ENCODE results near the gene MEIKIN.
"Not testable (repeated sequence)": the region's sequence is repeated elsewhere in the genome, so short reads cannot be mapped to it uniquely, and the experiment has no call there.

The MEIKIN gene

DNA sequence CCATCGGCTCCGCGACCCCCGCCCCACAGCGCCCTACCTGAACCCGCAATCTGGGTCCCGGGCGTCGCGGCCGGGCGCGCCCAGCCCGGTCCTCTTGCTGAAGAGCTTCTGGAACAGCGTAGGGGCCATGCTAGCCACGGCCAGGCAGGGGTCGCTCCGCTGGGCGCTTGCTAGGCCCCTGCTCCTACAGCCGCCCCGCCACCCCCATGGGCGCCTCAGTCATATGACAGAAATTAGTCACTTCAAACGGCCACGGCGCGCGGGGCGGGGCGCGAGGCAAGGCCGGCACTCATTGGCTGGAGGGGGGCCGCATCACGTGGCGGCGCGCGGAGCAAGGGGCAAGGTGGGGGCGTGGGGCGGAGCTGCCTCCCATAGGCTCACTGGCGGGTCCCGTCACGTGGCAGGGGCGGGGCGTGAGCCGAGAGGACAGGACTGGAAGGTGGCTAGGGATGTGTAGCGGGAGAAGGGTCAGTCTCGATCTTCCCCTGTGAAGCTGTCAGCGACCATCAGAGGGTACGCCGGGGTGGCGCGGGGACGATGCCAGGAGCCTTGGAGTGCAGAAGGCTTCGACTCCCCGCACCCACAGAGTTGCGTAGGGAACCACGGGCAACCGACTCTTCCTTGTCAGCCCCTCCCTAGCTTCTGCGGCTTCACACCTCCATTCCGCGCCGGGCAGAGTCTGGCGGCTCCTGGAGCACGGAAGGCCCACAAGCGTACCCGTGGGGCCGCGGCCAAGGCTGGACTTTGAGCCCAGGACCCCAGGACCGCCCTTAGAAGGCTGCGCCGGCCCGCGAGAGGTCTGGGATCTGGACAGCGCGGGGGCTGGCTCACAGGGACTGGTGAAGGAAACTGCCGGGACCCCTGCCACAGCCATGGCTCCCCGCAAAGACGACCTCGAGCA is 148.4 kb downstream of the MEIKIN start, which contains the start of gene FNIP1:
Gene FNIP1 (minus strand): TSS at position 225 of the 901 bp plus-strand sequence. CDS start 96 bp downstream, at position 129.
- DNase-seq: peak; percentile 98

GRCh38 chr5:131795879-131796792 is 149.3 kb downstream of the MEIKIN start:
- DNase-seq: no peak

DNA sequence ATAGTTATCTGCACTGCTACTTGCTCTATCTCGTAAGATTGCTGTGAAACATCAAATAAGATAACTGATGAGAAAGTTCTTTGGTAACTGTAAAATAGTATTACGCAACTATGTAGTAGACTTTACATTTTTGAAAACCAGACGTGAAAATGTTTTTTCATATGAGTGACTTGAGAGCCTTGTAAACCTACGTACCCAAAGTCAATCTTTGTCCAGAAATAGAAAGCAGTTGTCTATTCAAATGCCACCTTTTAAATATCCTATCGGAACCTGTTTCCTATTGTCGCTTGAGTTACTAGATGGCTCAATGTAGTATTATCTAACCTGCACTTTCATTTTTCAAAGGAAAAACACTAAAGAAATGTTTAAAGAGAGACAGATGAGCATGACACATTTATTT is 150.2 kb downstream of the MEIKIN start:
- no peak for DNase-seq

DNA sequence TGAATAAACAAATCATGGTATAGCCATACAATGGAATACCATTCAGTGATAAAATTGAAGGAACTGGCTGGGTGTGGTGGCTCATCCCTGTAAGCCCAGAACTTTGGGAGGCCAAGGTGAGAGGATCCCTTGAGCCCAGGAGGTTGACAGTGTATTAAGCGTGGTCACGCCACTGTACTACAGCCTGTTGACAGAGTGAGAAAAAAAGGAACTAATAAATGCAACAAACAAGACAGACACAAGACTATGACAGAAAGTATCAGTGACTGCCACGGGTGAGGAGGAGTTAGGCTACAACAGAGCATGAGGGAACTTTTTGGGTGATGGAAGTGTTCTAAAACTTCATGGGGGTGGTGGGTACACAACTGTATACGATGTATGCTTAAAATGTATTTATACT is 150.9 kb downstream of the MEIKIN start:
- DNase-seq: no peak

GRCh38 chr5:131792896-131793295 is 152.6 kb downstream of the MEIKIN start:
- DNase-seq: no peak

DNA sequence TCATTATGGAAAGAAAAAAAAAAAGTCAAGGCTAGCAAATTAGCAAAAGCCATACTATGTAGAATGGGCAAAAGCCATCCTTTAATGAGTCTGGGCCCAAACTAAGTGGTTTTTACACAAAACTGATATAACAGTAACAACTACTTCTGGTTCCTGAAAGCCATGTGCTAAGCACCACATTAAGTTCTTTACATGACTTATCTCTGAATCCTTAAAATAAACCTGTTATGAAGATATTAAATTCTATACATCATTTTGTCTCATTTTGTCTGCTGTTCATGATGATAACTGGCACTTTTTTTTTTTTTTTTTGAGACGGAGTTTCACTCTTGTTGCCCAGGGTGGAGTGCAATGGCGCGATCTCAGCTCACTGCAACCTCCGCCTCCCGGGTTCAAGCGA is 153.6 kb downstream of the MEIKIN start:
- DNase-seq: no peak

DNA sequence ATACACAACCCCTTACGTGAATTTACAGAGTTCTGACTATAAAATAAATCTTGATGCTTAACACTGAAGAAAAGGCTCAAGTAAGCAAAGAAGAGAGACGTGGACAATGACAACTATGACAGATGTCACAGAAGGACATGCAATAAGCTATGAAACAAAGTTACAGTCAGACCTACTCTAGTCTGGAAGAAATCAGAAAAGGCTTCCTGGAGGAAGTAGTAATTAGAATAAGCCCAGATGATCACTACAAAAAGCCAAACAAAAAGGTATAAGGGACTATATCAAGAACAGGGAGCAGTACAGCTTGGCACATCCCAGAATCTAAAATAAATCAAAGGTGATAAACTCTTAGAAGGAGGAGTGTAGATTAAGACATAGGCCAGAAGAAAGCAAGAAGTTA is 154.9 kb downstream of the MEIKIN start:
- DNase-seq: no peak

- no peak for DNase-seq
These were observed 155.7 kb downstream of the MEIKIN start for GRCh38 chr5:131789765-131790164.

GRCh38 chr5:131787736-131788135 is 157.7 kb downstream of the MEIKIN start:
- DNase-seq: no peak

GRCh38 chr5:131786900-131787692 is 158.4 kb downstream of the MEIKIN start:
- DNase-seq: no peak

DNA sequence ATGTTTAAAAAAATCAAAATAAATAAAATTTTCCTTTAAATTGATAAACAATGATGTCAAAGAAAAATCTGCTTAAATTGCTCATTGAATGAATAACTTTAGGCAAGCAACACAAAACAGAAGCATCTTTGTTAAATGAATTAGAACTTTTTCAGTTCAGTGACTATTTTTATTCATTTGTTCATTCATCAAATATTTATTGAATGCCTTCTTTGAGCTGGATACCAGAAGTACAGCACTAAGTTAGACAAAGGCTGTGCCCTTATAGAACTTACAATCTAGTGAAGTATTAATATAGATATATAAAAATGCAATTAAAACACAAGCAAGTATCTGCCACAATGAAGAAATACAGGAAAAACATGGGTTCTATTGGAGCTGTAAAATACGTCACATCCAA is 159.4 kb downstream of the MEIKIN start:
- DNase-seq: no peak

GRCh38 chr5:131783874-131784273 is 161.6 kb downstream of the MEIKIN start:
- no peak for DNase-seq

GRCh38 chr5:131783357-131783756 is 162.1 kb downstream of the MEIKIN start:
- no peak for DNase-seq

- no peak for DNase-seq
These were observed 162.7 kb downstream of the MEIKIN start for GRCh38 chr5:131782717-131783116.

DNA sequence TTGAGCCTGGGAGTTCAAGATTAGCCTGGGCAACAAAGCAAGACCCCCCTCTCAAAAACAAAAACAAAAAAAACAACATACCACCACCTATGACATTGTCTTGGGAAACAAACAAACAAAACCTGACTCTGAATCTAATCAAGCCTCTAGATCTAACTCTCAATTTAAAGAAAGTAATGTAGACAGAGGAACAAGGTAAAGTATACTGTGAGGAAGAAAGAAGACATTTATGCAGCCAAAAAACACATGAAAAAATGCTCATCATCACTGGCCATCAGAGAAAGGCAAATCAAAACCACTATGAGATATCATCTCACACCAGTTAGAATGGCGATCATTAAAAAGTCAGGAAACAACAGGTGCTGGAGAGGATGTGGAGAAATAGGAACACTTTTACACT is 167.3 kb downstream of the MEIKIN start:
- DNase-seq: not testable (repeated sequence)

DNA sequence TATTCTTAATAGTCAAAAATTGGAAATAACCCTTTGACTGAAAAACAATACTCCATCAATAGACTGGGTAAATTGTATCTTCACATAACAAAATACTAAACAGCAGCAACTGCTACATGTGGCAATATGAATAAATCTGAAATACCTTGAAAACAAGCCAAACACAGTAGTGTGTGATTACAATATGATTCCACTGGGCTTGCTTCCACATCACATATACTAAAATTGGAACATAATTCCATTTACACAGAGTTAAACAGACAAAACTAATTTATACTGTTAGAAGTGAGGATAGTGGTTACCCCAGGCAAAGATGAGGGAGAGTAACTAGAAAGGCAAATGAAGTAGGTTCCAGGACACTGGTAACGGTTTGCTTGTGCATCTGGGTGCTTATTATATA is 169.0 kb downstream of the MEIKIN start:
- DNase-seq: no peak

DNA sequence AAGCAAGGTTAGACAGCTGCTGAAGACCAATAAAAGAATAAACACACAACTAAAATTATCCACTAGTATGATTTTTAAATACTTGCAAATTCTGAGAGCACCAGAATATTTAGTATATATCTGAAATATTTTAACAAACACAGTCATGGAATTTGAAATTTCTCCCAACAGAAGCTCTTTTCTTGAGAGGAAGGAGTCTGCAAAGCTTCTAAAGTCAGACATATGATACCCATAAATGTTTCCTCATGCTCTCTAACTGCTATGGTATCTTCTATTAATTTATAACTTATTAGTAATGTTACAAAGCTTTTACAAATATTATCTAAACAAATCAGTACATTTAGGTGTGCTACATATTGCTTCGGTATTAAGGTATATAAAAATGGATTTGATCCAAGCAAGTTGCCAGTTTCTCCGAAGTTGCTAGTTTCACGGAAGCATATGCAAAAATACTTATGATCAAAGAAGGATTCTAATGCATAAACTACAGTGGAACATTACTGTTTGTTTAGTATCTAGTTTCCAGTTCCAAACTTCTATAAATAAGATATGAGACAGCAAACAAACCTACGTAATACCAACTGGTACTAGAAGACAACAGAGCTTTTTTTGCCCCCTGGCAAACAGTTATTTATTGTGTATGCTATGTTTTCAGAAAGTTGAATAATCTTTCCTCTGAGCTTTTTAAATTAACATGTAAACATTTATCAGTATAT is 170.7 kb downstream of the MEIKIN start:
- no peak for DNase-seq

- no peak for DNase-seq
These were observed 171.7 kb downstream of the MEIKIN start for GRCh38 chr5:131773805-131774204.

DNA sequence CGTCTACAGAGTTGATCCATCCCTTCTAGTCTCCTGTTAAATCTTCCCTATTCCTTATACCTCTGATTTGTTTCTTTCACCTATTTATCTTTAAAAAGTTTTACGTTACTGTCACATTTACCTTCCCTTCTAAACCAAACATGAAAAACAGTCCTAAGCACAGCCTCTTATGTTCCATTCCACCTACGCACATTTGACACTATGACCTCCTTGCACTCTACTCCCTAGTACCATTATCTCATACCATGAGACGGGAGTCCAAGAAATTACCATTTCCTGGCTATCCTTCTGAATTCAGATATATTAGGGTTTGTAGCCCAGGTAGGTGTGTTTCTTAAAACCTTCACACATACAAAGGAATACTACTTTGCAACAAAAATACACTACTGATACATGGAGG is 173.8 kb downstream of the MEIKIN start:
- DNase-seq: no peak

DNA sequence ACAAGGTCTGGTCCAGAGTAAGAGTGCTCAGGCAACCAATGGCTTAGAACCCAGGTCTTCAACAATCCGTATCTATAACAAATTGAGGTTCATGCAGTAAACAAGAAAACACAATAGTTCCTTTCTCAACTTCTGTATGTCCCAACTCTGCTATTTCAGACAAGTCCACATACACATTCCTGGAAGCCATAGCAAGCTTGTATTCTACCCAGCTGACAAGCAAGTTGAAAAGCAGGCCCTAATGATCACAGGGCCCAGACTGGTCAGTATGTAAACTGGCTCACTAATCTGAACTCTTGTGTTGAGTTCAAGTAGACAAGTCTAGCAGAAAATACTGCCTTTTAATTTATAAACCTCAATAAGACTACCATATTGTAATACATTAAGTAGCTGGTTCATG is 175.5 kb downstream of the MEIKIN start:
- no peak for DNase-seq

- DNase-seq: no peak
These were observed 176.1 kb downstream of the MEIKIN start for GRCh38 chr5:131769336-131769735.

DNA sequence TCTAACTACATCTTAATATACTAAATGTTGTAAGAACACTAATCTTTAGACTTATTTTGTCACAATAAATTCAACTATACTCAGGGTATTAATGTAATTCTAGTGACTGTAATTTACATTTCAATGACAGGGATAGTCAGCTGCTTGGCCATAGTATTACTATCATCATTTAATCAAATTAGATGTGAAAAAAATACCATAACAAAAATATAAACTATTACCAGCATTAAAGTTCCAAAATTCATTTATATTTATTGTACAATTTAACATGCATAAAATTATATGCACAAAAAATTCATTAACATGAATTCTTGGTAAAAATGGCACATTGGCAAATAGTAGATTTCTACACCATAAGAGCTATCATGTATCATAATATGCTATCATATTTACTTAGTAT is 177.6 kb downstream of the MEIKIN start:
- DNase-seq: no peak
